ENCODE results near the gene FUT8.
"Not testable (repeated sequence)": the region's sequence is repeated elsewhere in the genome, so short reads cannot be mapped to it uniquely, and the experiment has no call there.

The FUT8 gene

DNA sequence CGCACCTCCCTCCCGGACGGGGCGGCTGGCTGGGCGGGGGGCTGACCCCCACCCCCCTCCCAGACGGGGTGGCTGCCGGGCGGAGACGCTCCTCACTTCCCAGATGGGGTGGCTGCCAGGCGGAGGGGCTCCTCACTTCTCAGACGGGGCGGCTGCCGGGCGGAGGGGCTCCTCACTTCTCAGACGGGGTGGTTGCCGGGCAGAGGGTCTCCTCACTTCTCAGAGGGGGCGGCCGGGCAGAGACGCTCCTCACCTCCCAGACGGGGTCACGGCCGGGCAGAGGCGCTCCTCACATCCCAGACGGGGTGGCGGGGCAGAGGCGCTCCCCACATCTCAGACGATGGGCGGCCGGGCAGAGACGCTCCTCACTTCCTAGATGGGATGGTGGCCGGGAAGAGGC, 280.0 kb downstream of the FUT8 start:
- H3K4me3 ChIP-seq (ENCODE audit: low read depth, low read length), result not testable (repeated sequence)

DNA sequence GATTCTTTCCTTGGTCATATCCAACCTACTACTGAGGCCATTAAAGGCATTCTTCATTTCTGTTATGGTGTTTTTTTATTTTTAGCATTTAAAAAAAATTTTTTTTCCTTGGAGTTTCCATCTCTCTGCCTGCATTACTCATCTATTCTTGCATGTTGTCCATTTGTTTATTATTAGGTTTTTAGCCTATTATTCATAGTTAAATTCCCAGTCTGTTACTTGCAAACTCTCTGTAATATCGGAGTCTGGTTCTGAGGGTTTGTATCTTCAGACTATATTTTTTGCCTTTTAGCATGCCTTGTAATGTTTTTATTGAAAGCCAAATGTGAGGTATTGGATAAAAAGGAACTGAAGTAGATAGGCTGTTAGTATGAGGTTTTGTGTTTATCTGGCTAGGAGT, 284.3 kb downstream of the FUT8 start:
- H3K4me3 ChIP-seq (ENCODE audit: low read depth, low read length), result no peak overlapping the region

DNA sequence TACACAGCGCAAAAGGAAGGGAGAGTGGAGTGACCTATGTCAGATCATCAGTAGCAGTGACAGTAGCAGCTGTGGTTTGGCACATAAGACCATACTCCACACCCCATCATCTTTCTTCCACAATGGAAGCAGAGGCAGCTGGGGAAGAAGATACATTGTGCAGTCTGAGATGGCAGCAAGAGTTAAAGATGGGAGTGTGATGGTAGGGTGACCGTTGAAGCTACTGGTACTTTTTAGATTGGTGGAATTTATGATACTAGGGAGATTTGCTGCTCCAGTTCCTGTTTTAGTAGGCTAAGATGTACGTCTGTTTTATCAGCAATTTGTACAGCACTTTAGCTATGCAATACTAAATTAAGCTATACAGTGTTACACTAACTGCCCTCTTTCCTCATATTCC, 291.0 kb downstream of the FUT8 start:
- H3K4me3 ChIP-seq (ENCODE audit: low read depth, low read length), result no peak overlapping the region

DNA sequence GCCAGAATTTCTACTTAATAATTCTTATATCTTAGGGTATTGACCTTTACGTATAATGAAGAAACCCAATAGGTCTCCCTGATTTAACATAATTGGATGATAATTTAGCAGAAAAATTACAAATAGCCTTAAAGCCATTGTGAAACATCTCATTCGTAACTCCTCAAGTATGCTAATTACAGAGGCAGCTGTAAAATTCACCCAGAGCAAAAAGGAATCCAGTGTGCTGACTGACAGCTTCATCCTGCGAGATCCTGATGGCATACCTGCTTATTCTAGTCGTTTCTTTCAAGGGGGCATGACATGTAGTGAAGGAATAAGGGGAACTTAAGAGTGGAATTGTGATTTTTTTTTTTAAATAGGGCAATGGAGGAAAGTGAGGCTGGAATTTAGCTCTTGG, 291.5 kb downstream of the FUT8 start:
- no peak overlapping the region for H3K4me3 ChIP-seq (ENCODE audit: low read depth, low read length)

DNA sequence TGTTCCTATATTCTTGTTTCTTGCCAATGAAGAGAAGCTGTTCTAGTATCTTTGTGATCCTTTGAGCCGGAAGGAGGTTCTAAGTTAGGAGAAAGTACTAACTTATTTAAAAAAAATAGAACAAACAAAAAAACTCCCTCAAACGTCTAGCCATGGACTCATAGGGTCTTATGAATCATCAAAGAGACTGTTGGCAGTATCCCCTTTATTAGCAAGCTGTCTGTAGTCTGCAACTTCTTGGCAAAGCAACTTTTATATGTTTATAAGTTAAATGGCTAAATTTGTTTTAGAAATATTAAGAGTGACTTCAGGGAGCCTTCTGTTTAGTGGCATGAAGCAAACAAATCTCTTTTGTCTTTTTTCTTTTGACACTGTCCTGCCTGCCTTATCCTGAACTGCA, 291.9 kb downstream of the FUT8 start:
- H3K4me3 ChIP-seq (ENCODE audit: low read depth, low read length), result no peak overlapping the region

DNA sequence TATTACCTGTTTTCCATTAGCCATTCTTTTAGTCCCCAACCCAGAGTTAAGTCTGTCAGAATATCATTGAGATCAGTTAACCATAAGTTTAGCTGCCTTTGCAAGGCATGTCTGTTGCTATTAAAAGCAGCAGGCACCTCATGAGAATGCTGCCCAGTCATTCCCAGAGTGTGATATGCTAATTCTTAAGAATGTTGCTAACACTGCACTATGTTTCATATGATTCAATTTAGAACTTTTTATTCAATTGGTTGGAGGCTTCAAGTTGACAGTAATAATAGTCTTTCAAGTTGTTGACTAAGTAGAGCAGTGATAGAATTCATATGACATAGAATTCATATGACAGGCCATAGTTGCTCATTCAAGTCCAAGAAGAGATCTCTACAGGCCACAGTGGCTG, 292.3 kb downstream of the FUT8 start:
- no peak overlapping the region for H3K4me3 ChIP-seq (ENCODE audit: low read depth, low read length)

DNA sequence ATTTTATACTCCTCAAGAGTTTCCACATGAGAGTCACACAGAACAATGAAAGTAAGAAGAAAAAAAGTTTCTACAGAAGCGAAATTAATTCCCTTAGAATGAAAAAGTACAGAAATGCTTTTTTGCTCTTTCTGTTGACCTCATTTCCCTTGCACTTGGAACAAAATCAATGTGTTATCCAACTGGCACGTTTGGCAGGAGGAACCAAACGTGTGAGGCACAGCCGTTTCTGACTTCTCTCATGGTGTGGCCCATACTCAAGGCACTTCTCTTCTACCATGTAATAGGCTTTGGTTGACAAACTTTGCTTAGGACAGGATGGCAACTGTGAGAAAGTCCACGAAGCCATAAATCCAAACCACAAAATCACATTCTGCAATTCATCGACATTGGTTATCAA, 297.0 kb downstream of the FUT8 start:
- H3K4me3 ChIP-seq (ENCODE audit: low read depth, low read length), result no peak overlapping the region

DNA sequence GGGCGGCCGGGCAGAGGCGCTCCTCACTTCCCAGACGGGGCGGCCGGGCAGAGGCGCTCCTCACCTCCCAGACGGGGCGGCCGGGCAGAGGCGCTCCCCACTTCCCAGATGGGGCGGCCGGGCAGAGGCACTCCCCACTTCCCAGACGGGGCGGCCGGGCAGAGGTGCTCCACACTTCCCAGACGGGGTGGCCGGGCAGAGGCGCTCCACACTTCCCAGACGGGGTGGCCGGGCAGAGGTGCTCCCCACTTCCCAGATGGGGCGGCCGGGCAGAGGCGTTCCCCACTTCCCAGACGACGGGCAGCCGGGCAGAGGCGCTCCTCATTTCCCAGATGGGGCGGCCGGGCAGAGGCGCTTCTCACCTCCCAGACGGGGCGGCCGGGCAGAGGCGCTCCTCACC, 304.3 kb downstream of the FUT8 start:
- H3K4me3 ChIP-seq (ENCODE audit: low read depth, low read length), result not testable (repeated sequence)

DNA sequence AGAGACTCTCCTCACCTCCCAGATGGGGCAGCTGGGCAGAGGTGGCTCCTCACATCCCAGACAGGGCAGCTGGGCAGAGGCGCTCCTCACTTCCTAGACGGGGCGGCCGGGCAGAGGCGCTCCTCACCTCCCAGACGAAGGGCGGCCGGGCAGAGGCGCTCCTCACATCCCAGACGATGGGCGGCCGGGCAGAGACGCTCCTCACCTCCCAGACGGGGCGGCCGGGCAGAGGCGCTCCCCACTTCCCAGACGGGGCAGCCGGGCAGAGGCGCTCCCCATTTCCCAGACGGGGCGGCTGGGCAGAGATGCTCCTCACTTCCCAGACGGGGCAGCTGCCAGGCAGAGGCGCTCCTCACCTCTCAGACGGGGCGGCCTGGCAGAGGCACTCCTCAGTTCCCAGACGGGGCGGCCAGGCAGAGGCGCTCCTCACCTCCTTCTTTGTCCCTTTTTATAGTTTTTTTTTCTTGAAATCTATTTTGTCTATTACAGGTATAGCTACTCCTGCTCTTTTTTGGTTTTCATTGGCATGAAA, 304.9 kb downstream of the FUT8 start:
- H3K4me3 ChIP-seq (ENCODE audit: low read depth, low read length), result not testable (repeated sequence)

DNA sequence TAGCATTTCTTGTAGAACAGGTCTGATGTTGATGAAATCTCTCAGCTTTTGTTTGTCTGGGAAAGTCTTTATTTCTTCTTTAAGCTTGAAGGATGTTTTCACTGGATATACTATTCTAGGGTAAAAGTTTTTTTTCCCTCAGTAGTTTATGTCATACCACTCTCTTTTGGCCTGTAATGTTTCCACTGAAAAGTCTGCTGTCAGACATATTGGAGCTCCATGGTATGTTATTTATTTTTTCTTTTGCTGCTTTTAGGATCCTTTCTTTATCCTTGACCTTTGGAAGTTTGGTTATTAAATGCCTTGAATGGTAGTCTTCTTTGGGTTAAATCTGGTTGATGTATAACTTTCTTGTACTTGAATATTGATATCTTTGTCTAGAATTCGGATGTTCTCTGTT, 306.1 kb downstream of the FUT8 start:
- H3K4me3 ChIP-seq (ENCODE audit: low read depth, low read length), result no peak overlapping the region

DNA sequence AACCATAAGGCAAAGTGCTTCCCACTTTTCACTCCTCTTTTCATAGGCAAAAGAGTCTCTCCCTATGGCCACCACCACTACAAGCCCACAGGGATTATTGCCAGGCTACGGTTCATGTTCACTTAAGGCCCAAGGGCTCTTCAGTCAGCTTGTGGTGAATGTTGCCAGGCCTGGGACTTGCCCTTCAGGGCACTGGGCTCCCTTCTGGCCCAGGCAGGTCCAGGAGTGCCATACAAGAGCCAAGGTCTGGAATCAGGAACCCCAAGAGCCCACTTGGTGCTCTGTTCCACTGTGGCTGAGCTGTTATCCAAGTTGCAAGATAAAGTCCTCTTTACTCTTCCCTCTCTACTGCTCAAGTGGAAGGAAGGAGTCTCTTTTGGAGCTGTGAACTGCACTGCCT, 307.6 kb downstream of the FUT8 start:
- no peak overlapping the region for H3K4me3 ChIP-seq (ENCODE audit: low read depth, low read length)

DNA sequence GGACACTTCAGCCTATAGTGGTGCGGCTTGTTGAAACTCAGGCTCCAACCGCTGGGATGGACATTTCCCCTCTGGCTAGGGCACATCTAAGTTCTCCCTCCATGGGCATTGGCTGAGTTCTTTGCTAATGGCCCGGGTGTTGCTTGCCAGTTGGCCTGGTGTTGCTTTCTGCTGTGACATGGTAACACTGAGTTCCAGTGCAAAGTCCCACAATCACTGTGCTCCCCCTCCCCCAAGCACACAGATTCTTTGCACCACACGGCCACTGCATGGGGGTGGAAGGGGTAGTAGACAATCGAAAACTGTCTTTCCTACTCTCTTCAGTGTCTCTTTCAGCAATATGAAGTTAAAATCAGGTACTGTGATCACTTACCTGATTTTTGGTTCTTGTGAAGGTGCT, 308.2 kb downstream of the FUT8 start:
- H3K4me3 ChIP-seq (ENCODE audit: low read depth, low read length), result no peak overlapping the region

DNA sequence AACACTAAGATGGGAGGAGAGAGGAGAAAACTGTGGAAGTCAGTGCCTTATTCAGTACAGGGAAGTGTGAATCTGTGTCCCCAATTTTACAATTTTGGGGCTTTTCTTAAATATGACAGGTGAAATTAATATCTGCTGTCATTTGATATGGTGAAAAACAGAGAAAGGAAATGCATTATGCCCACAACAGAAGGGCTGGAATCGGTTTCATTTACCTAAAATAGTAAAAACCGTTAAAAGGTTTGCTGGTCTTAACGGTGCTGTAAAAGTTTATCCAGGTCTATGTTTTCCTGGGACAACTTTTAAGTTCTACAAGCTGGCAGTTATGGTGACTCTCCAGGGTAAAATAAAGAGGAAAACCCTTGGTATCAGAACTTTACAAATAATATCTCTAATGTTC, 310.8 kb downstream of the FUT8 start:
- H3K4me3 ChIP-seq (ENCODE audit: low read depth, low read length), result no peak overlapping the region

DNA sequence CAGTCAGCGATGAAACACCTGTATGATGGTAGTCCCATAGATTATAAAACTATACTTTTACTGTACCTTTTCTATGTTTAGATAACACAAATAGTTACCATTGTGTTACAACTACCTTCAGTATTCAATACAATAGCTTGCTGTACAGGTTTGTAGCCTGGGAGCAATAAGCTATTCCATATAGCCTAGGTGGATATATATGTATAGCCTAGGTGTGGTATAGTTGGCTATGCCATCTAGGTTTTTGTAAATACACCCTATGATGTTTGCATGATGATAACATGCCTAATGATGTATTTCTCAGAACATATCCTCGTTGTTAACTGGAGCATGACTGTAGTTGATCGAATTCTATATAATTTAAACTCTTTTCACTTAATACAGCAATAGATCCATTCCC, 316.1 kb downstream of the FUT8 start:
- no peak overlapping the region for H3K4me3 ChIP-seq (ENCODE audit: low read depth, low read length)

DNA sequence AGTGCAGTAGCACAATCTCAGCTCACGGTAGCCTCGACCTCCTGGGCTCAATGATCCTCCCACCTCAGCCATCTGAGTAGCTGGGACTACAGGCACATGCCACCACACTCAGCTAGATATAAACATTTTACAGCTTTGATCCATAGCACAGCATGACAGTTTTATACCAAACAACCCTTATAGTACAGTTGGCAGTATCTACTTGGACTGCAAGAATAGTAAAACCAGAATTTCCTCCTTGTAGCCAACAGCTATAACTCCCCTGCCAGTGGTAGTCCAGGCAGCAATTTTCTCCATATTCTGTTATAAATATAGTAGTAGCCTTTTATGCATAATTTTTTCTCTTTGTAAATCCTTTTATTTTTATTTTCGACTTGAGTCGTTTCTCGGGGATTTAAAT, 317.0 kb downstream of the FUT8 start:
- H3K4me3 ChIP-seq (ENCODE audit: low read depth, low read length), result no peak overlapping the region

DNA sequence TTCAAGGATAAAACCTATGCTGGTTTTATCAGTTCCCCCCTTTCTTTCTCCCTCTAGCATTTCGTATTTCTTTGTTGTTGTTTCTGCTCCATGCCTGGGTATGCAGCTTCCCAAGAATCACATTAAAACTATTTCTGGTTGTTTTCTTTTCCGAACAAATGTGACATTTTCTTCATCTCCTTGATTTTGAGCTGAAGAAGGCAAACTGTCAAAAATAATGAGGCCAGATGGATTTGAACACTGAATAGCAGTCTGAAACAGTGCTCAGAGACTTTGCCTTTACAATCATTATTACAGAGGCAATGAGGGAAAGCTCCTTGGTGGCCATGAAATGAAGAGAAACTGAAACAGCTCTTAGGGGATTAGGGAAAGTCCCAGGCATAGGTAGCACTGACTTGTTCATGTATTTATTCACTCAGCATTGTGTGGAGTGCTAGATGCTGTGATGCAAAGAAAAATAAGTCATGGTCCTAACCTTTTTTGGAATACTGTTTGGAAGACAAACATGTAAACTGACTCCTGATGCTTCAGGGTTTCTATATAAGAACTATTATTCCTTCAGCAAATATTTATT, 319.5 kb downstream of the FUT8 start:
- no peak overlapping the region for H3K4me3 ChIP-seq (ENCODE audit: low read depth, low read length)

DNA sequence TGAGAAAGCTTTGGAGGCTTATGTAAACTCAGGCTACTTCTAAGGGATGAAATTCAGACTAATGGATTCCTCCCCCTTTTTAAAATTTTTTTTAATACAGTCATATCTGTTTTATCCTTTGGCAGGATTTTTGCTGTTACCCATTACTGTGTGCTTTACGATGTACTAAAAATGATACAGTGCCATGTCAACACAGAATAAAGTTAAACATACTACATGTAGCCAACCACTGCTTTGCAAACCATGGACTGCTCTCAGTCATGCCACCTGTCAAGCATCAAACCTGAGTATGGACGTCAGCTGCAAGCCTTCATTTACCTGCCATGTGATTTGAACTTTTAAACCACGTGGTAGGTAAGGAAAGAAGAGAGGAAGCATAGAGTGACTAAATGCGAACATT, 325.8 kb downstream of the FUT8 start:
- H3K4me3 ChIP-seq (ENCODE audit: low read depth, low read length), result no peak overlapping the region

DNA sequence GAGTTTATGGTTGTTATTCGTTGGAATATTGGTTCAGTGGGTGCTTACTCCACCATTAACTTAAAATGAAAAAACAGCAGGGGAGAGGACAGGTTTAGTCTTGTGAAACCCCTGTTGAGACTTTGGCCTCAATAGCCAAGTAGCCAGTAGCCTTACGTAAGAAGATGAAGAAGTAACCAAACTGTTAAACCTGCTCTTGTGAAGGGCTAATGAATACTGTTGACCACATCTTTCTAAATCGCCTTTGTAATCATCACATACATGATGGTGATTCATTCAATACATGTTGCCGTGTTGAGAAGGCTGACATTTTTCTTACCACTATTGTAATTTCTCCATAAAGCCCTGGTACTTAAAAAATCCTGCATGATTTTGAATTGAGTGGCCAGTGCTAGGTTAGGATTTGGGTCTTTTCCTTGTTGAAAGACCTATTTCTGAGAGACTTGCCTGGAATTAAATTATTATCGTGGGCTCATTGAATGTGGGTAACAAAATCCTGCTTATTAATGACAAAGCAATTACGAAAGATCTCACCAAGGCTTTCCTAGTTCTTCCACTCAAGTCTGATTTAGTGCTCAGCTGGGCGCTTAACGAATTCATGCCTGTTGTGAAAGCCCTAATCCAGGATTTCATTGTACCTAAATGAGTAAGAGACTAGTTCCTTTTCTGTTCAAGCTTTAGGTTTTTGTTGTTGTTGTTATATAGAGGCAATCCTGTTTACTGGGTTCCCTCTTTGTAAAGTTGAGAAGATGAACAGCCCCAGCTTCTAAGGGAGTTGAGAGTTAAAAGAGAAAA, 333.1 kb downstream of the FUT8 start:
- no peak overlapping the region for H3K4me3 ChIP-seq (ENCODE audit: low read depth, low read length)

DNA sequence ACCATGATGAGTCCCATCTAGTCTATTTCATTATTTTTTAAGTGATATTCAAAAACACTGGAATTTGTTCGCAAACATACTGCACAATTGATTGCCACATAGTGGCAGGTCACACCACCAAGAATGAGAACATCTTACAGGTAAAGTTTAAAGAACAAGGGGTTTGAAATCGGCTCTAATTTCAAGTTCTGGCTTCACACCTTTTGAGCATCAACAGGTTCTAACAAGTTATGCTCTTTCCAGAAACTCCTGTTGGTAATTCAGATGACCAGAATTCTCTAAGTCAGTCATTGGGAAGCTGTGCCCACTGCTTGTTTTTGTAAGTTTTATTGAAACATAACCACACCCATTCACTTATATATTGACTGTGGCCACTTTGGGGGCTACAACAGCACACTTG, 336.3 kb downstream of the FUT8 start:
- H3K4me3 ChIP-seq (ENCODE audit: low read depth, low read length), result no peak overlapping the region

DNA sequence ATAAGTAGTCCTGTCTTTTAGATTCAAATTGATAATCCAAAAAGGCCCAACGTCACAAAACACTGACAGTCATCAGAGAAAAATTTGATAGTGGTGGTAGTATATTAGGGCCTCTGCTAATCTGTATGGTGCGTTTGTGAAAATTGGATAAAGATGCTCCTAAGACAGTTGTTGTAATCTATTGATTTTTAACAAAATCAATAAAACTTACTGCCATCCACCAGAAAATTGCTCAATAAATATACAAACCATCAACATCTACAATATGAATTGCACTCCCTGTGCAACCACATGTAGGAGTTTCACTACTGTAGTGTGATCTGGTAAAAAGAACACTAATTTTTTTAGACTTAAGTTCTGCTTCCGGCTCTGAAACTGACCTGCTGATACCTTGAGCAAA, 336.8 kb downstream of the FUT8 start:
- H3K4me3 ChIP-seq (ENCODE audit: low read depth, low read length), result no peak overlapping the region

DNA sequence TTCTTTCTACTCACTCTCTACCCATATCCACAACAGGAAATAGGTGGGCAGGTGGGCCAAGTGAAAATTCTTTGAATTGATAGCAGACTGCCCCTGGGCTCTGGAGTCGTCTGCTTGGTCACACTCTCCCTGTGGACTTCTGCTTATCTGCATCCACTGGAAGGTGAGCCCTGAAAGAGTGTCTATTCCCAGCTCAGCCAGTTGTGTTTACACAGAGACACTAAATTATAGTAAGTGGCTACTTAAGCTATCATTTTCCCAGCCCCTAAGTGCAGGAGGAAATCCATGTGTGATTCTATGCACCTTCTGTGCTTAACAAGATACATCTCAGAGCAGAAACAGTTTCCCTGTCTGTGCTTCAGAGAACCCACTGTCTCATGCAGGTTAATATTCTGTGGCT, 338.4 kb downstream of the FUT8 start:
- H3K4me3 ChIP-seq (ENCODE audit: low read depth, low read length), result no peak overlapping the region

DNA sequence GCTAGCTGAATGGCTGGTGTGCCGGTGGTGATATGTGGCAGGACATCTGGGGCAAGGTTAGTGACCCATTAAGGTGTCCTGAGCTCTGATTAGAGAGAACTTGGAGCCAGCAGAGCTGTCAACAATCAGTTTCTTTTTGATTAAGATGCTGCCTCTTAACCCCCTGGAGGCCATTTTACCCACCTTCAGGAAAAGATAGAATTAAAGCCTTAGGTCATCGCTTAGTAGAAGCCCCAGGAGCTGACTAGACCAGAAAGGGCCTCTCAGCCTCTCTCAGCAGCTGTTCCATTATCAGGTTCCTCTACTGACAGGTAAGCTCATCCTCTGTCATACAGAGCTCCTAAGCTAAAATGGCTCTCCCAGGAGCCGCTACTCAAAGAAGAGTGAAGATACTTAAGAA, 339.0 kb downstream of the FUT8 start:
- H3K4me3 ChIP-seq (ENCODE audit: low read depth, low read length), result no peak overlapping the region

DNA sequence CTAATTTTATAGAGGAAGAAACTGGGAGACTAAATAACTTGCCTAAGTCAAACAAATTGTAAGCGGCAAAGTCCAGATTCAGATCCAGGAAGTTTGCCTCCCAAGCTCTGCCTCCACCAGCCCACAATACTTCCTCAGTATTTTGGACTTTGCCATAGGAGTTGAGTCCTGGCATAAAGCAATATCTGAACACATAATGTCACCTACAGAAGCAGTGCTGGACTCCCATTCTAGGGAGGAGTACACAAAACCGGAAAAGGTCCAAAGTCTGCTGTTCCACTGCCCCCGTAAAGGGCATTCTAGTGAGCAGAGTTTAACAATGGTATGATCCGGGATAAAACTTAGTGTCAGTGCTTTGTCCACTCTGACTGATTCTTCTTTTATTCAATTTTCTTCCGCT, 340.5 kb downstream of the FUT8 start:
- no peak overlapping the region for H3K4me3 ChIP-seq (ENCODE audit: low read depth, low read length)
